Sigmoid colon (tissue), 4 donors: Measurements from ENCODE around the gene TEX35.

Source experiments
- POLR2AphosphoS5 ChIP-seq, 4 donors: sonication (generic); formaldehyde crosslinking; IDR thresholded peaks; one replicate each; pipeline ENCODE4 v1.6.1; 2017; ENCODE audit warnings: antibody characterized with exemption in 4 of 4
- TF ChIP-seq, protein P1 (sequence below), 4 experiments: fragments of 450-650 bp in 3 of 4; fragments of 200-600 bp in 1 of 4; IDR thresholded peaks; one replicate each; pipeline ENCODE4 v1.5.1; 2016 to 2019; ENCODE audit warnings: antibody characterized with exemption in 4 of 4, mild to moderate bottlenecking in 3 of 4, moderate library complexity in 2 of 4

- TF ChIP-seq, protein P1, sequence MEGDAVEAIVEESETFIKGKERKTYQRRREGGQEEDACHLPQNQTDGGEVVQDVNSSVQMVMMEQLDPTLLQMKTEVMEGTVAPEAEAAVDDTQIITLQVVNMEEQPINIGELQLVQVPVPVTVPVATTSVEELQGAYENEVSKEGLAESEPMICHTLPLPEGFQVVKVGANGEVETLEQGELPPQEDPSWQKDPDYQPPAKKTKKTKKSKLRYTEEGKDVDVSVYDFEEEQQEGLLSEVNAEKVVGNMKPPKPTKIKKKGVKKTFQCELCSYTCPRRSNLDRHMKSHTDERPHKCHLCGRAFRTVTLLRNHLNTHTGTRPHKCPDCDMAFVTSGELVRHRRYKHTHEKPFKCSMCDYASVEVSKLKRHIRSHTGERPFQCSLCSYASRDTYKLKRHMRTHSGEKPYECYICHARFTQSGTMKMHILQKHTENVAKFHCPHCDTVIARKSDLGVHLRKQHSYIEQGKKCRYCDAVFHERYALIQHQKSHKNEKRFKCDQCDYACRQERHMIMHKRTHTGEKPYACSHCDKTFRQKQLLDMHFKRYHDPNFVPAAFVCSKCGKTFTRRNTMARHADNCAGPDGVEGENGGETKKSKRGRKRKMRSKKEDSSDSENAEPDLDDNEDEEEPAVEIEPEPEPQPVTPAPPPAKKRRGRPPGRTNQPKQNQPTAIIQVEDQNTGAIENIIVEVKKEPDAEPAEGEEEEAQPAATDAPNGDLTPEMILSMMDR (IDR thresholded peaks at IDR 0.05): no peak
- TF ChIP-seq POLR2AphosphoS5 (IDR thresholded peaks at IDR 0.05): no peak
These were observed 51.3 kb downstream of the TEX35 start for GRCh38 chr1:178564086-178564782.
